EL (cell line): ENCODE measurements around the gene GPRC6A.
"Not testable (repeated sequence)": the region's sequence is repeated elsewhere in the genome, so short reads cannot be mapped to it uniquely, and the experiment has no call there.

Source experiments
- DNase-seq: peaks from one replicate; pipeline ENCODE4 v3.0.0-alpha.2; 2016

GPRC6A gene

GRCh38 chr6:116828983-116829382 lies at the start of gene GPRC6A:
GPRC6A (minus strand) TSS chr6:116829083; CDS start chr6:116829013, 70 bp downstream.
- DNase-seq, result no peak

DNA sequence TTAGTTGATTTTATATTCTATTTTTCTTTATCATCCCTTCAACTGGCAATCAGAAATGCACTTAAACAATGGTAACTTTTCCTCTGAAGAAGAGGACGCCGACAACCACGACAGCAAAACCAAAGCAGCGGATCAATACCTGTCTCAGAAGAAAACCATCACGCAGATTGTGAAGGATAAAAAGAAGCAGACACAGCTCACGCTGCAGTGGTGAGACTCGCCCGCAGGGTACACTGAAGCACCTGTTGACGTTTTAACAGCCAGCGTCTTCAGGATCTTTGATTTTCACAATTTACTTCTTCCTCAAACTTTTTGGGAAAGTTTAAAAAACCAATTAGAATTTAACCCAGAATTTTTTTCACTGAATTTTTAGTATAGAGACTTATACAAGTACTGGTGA lies 48.9 kb upstream of the GPRC6A start:
- no peak for DNase-seq

- DNase-seq, result no peak
Observed at GRCh38 chr6:116876635-116877611, 48.0 kb upstream of the GPRC6A start, which contains the start of gene RFX6. RFX6 (plus strand) TSS chr6:116877242; CDS start chr6:116877276, 34 bp downstream.

GRCh38 chr6:116876107-116876506 lies 47.2 kb upstream of the GPRC6A start:
- no peak for DNase-seq

- no peak for DNase-seq
Observed at GRCh38 chr6:116872771-116873170, 43.9 kb upstream of the GPRC6A start.

DNA sequence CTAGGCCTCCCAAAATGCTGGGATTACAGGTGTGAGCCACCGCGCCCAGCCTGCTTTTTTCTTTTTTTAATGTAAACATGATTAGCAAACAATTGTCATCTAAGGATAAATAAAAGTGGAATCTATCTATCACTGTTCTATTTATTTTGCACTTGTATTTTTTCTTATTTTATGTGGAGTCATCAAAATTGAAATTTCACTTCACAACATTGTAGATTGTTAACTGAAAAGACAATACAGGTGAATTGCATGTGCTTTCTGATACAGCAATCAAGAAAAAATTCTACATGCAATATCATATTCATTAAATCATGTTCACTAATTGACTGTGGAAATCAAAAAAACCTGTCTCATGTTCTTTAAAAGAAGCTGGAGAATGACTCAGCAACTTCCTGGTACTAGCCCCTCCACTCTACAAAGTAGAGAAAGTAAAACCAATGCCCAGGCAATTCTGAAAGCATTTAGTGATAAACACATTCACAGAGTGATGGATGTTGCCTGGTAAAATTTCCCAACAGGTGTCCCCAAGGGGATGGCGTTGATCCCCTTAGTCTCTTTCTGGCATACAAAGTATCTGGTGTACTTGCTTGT lies 37.5 kb upstream of the GPRC6A start:
- DNase-seq, result no peak

DNA sequence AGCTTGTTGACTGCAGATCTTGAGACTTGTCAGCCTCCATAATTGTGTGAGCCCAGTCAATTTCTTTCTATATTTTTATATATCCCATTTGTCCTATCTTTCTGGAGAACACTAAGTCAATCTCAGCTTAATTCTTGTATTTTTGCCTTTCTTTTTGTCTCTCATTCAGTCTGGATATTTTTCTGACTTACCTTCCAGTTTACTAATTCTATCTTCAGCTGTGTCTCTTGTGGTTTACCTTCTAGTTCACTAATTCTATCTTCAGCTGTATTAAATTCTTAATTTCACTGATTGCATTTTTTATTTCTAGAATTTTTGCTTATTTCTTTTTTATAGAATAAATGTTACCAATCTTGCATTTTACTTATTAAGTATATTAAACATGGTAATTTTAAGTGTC lies 30.4 kb upstream of the GPRC6A start:
- no peak for DNase-seq

- DNase-seq, result no peak
Observed at GRCh38 chr6:116858060-116858459, 29.2 kb upstream of the GPRC6A start.

- DNase-seq, result peak; percentile 20
Observed at GRCh38 chr6:116847227-116847626, 18.3 kb upstream of the GPRC6A start.

- no peak for DNase-seq
Observed at GRCh38 chr6:116842459-116842858, 13.6 kb upstream of the GPRC6A start.

DNA sequence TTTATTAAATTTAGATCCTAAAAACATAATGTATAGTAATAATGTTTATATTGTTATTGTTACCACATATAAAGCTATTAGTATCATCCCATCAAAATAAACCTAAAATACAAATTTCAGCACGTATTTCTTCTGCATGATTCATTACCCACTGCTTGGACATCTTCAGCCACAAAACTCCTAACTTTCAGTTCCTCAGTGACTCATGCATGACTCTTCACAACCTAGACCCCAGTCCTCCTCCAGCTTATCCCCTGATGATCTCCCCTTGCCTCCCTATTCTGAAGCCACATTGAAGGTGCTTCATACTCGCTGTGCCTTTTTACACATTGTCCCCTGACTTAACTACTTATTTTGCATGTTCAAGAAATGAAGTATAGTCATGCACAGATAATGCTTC lies 11.2 kb upstream of the GPRC6A start:
- DNase-seq, result peak; percentile 60

GRCh38 chr6:116836606-116837342 lies 7.9 kb upstream of the GPRC6A start:
- no peak for DNase-seq

GRCh38 chr6:116834526-116834925 lies 5.6 kb upstream of the GPRC6A start:
- DNase-seq, result not testable (repeated sequence)

DNA sequence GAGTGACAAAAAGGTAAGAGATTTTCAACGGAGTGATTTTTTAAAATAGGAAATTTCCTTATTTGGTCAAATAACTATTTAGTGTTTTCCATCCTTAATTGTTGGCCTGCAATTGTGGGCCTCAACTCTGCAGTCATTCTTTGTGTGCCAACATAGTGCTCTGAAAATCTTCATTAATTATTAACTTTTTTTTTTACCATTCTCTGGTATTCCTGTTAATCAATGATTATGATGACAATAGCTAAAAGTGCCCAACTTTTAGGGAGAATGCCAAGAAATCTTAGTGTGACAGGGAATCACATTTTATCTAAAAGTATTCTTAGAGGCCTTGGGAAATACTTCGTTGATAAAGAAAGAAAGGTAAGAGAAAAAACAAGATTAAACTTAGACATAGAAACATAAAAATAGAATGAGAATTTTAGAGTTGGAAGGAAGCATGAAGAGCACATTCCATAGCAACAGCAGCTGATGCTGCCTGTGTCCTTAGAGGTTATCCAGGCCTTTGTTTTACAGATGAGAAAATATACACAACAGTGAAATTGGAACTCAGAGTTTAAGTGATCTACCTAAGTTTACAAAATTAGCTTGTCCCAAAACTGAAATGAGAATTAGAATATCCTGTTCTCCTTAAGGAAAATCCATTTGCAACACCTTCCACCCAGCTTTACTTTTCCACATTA lies 1.2 kb downstream of the GPRC6A start:
- no peak for DNase-seq

GRCh38 chr6:116816336-116816735 lies 12.5 kb downstream of the GPRC6A start:
- DNase-seq, result not testable (repeated sequence)

- DNase-seq, result no peak
Observed at GRCh38 chr6:116812051-116812650, 16.7 kb downstream of the GPRC6A start.

GRCh38 chr6:116801971-116802370 lies 26.9 kb downstream of the GPRC6A start:
- no peak for DNase-seq

- no peak for DNase-seq
Observed at GRCh38 chr6:116799945-116800344, 28.9 kb downstream of the GPRC6A start.

GRCh38 chr6:116797585-116797984 lies 31.3 kb downstream of the GPRC6A start:
- no peak for DNase-seq

DNA sequence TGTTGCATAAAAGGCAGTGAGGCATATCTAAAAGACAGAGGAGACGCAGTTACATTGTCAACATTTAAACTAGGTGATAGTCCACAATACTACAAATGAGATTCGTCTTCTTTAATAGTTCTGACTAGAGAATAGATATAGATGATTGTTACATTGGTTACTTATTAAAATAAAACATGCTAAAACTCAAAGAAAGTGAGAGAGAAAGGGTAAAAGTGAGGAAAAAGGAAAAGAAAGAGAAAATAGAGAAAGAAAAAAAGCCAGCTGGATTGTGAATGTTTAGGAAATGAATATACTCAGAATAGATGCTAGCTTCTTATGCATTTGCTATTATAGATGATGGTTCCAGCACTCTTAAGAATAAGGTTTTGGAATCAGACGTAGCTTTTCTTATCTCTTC lies 35.7 kb downstream of the GPRC6A start:
- DNase-seq, result no peak

- DNase-seq, result peak; percentile 4
Observed at GRCh38 chr6:116783852-116784251, 45.0 kb downstream of the GPRC6A start.

DNA sequence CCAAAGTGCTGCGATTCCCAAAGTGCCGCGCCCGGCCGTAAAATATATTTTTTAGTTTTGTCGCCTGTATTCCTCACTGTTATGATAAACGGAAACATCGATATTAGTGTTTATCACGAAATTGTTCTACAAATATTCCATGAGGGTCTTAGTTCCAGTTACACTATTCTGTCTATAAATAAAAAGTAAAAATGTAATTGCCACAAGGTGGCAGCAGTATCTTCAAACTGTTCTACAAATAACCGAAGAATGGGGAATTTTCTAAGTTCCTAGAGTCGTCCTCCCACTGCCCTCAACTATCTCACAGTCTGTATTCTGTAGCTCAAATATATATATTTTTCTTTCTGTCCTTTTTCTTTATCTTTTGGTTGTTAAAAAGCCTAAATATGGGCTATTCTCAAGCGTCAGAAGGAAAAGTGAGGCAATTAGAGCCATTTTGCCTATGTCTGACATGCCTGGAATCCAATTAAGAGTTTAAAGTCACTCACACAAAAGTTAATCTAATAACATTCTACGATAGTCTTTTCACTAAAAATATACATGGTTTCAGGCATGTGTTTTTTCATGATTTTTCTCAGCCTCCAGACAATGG lies 49.2 kb downstream of the GPRC6A start:
- DNase-seq, result peak; percentile 37
